NCI-H748 (cell line): ENCODE measurements around the gene PSMG1.
A peak's percentile ranks its signal among the peaks of the same experiment; 100 is the strongest.

Experiments used
- DNase-seq: peaks from one replicate; lab custom pipeline; 2025; ENCODE audit not compliant: unreplicated experiment; lab: John Stamatoyannopoulos, UW

PSMG1 gene

DNA sequence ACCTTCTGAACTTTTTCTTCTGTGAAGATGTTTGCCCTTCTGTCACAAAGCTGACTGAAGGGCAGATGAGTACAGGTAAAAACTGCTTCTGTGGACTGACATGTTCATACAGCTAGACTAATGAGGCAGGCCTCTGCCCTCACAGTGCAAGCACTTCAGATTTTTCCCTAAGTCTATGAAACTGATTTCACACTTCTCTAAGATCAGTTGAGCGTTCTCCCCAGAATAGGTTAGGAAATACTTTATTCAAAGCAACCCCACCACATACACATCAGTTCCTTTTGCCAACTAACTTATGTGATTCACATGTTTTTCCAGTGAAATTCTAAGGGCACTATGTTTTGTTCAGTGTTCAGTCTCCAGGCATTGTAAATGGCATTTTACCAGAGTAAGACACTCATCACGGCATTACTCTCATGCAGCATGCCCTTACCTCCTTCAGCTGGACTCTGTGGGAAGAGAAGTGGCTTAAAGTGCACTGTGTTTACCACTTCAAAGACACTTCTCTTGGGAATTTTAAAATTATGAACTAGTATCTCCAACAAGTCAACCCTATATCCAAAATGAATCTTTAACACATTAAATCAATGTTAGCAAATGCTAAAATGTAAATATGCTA is 5.4 kb upstream of the PSMG1 start:
- no peak for DNase-seq

DNA sequence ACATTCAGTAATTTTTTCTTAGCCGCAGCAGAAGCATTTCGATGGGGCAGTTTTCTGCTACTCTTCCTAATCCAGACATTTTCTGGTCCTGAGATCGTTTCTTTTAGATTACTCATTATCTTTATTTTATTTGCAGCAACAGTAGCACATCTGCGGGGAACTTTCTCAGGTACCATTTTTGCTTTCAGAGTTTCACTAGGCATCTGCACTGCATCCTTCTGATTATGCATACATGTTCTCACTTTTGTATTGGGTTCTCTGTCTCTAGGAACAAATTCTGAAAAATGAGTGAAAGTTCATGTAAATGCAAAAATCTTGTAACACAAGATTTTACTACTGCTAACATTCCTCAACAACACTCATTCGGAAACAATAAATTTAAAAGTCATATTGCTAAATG is 3.9 kb upstream of the PSMG1 start:
- no peak for DNase-seq

DNA sequence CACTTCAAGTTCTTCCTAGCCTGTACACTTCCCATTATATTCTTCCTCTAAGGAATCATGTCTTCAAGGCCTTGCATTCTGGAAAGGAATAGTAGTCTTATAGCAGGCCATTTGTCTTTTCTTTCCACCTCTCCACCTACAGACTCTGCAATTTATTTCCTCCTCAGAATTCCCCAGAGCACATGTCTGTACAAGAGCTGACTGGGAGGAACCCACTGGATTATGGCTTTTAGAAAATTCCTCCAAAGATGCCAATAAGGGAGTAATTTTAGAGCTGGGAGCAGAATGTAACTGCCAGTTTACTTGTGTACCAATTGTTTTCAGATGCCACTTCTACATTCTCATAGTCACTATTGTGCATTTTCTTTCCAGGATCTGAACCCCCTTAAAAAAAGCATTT is 3.4 kb upstream of the PSMG1 start:
- DNase-seq = no peak

DNA sequence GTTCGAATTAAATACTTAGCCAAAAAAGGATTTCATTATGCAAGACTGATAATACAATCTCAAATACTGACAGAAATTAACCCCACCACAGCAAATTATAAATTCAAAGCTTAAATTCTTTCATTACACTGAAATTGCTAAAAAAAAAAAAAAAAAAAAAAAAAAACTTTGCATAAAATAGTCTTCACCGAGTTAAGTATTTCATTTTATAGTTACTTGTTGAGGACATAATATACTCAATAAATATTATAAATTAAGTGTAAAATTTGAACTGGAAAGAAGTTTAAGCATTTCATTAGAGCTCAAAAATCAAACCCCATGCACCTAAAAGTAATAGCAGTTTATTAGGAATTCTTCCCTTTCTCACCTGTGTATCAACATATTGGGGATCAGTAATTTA is 1.9 kb upstream of the PSMG1 start:
- no peak for DNase-seq

DNA sequence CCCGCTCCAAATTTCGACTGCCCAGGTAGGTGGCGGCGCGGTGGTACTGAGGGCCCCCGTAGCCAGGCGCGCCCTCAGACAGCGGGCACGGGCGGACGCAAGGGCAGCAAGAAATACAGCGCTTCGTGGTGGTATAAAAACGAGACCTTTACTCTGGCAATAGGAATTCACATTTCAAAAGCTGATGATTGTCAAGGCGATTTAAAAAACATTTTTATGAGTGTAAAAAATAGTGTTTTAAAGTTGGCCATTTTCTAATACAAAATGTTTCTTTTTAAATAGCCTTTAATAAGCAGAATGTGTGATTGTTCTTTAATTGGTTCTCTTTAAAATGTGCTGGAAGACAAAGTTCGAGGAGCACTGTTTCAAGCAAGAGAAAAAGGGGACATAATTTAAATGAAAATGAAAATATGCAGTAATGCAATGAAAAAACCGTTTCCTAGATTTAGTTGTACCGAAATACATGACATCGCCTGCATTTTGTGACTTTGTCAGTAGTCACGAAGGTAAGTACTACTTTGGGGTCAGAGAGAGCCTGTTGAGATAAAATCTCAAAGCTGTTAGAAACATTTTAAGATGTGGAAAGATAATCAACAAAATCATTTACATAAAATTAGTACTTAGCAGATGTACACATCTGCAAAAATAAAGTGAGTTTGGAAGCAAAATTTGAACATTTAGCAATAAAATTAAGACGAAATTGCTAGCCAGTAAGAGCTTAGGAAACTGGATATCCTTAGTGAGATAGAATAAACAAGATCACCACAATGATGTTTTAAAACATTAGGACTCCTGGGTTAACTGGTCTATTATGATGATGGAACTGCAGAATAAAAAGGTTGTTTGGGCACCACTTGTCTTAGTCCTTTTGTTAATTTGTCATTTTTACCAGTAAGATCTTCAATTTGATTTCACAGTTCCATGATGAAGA is 1.1 kb upstream of the PSMG1 start:
- DNase-seq = peak; percentile 35

DNA sequence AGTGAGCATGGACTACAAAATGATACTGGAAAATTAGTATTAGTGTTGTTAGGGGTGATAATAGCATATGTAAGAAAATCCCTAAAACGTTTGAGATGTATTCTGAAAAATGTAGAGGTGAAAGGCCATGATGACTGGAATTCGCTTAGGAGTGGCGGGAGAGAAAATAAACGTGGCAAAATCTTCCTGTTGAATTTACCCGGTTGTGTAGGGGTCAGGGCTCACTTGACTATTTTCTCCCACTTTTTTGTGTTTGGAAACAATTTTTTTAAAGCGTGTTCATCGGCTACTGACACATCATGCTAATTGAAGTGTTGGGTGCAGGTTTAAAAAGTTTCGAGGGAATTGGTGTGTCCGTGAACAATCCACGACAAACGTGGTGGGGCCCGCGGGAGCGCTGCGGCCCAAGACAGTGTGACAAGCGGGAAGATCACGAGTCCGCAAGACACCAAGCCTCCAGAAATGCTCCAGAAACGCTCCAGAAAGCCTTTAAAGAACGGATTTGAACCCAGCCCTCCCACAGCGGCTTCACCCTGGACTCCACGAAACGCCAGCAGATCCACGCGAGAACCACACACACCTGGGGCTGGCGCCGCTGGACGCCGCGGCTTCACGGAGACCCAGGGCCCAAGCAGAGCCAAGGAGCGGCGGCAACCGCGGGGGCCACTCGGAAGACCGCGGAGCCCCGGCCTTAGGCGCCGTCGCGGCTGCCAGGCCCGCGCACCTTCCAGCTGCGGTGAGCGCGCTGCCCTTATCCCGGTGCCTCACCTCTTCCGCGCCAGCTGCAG is 573 bp downstream of the PSMG1 start:
- peak; percentile 21 for DNase-seq

DNA sequence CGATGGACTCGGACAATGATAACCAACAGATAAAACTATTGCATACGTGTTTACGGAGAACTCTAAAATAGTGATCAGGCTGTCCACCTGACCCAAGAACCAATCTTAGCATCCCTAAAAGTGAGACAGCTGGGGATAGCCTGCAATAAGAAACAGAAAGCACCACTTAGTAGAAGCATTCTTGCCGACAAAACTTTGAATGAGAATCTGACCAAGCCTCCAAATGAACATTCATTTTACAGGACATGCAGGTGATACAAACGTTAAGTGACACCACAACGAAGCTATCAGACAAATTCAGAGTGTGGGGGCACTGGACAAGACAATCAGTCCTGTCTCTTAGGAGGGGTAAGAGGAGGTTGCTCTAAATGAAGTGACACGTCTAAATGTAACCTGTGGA is 1.2 kb downstream of the PSMG1 start:
- DNase-seq = peak; percentile 21

DNA sequence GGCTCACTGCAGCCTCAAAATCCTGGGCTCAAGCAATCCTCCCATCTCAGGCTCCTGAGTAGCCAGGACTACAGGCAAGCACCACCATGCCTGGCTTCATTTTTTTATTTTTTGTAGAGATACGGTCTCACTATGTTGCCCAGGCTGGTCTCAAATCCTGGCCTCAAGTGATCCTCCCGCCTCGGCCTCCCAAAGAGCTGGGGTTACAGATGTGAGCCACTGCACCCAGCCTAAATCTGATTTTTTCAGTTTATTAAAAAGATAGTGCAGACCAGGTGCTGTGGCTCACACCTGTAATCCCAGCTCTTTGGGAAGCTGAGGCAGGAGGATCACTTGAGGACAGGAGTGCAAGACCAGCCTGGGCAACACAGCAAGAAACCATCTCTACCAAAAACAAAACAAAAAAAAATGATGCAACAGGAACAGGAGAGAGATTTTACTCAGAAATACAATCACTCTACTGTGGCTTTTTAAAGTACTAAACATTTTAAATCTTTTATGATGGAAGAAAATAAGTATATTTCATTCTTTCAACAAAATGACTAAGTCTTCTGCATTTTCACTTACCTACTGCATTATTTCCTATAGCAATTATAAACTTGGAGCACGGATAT is 1.9 kb downstream of the PSMG1 start:
- no peak for DNase-seq

DNA sequence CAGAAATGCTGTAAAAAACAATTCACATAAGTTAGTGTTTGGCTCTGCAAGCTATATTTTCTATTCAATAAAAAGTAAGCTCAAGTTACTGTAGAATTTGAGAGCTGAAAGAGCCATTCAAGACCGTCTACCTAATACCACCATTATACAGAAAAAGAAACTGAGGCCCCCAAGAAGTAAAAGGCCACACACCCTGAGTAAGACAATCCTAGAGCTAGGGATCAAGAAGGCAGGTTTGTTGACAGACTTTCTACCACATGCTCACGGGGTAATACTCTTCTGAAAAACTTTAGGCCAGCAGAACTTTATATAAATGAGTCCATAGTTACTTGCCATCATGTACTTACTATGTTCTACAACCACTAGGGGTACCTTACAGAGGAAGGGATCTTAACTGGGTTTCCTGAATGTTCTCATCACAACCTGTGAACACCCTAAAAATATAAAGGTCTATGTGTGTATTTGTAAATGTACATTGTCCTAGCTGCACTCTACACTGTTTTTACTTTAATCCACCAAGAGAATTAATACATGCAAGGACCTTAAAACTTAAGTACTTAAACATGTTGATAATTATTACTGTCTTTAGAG is 2.7 kb downstream of the PSMG1 start:
- no peak for DNase-seq

DNA sequence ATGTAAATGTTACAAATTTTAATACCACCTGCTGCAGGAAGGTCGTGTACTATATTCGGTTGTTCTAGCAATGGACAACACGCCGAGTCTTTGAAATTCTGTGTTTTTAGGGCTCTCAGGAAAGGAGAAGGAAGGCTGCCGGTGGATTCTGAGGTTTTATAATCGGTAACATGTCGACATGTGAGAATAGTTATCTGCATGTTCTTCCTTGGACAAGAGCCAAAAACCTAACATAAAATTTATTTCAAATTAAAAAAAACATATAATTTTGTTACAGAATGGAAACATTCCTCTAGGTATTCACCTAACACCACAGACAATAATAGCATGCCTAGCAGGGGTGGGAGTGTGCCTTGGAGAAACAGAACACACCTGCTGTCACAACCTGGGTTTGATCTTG is 4.8 kb downstream of the PSMG1 start:
- no peak for DNase-seq

DNA sequence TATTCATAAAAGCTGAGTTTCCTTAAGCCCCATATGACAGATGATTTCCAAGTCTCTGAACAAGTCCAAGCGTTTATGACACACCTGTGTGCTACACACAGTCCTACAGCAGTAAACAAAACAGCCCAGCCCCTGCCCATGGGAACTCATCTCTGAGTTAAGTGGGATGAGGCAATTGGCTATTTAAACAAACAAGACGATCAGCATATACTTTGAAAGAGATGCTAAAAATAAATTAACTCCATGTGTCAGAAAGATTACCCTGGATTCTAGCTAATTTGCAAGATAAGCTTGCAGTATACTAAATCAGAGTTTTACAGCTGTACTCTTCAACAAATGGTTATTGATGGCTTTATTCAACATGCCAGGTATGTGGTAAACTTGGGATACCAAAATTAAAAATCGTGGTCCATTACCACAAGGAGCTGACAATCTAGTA is 7.0 kb downstream of the PSMG1 start:
- peak; percentile 55 for DNase-seq

DNA sequence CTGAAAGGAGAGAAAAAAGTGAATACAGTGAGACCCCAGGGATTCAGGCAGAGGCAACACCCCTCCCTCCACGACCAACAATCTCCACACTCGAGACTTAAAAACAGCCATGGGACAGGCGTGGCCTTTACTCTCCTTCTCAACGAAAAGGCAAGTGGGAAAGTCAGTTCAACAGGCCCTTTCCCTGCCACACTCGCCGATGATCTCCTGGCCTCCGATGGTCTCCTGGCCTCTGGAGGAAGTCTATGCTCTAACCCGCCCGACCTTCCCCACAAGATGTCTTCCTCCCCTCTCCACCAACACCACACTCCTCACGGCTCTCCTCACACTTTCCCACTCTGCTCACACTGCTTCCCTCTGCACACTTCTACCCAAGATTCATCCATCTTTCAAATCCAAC is 7.6 kb downstream of the PSMG1 start:
- no peak for DNase-seq

DNA sequence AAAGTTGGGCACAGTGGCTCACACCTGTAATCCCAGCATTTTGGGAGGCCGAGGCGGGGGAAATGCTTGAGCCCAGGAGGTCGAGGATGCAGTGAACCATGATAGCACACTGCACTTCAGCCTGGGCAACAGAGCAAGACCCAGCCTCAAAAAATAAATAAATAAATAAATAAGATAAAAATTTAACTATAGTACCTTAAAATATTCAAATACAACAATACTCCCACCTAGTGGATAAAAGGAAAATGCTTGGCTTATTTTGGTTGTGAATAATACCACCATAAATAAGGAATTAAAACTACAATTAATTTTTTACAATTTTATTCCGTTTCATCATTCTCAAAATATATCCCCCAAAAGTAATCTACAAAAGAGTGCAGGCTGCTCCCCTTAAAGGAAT is 8.1 kb downstream of the PSMG1 start:
- no peak for DNase-seq

DNA sequence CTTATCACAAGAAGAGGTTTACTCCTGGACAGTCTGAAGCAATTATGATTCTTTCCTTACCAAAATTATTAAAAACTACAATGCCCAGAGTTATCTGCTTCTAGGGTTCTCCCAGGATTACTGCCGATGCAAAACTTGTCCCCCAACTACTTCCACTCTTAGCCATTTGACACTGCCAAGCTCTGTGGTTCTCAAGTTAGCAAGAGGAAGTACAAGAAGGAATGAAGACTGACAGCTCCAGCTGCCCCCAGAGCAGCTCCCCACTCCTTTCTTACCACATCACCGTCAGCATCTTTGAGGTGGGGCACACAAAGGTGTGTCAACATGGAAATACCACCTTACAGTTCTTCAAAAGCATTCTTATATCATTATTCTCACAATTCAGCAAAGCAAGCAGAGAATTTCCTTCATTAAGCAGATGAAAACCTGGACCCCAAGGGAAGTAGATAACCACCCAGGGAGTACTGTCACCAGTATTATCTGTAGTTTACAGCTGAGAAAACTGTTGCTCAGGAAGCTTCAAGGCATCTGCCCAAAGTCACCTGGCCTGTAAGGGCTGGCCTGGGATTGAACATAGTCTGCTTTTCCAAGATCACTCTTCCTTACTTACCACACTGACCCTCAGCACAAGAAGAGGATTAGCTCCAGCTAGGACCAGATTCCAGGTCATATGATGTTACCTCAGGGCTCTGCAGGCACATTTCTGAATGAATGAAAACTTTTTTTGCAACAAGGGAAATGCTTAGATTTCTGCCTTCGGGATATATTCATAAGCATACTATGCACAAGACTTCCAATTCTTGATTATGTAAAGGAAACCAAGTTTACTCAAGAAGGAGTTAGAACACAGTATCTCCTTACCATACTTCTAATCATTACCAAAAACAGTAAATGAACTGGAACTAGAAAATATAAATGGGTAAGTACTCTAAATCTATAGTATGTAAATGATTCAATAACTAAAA is 9.3 kb downstream of the PSMG1 start:
- no peak for DNase-seq

DNA sequence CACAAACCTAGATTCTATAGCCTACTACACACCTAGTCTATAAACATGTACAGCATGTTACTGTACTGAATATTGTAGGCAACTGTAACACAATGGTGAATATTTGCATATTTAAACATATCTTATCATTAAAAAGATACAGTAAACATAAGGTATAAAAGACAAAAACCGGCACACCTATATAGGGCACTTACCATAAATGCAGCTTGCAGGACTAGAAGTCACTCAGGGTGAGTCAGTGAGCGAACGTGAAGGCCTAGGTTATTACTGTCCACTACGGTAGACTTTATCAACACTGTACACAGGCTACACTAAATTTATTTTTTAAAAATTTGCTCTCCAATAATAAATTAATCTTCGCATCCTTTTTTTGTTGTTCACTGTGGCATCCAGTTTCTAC is 13.3 kb downstream of the PSMG1 start:
- no peak for DNase-seq

DNA sequence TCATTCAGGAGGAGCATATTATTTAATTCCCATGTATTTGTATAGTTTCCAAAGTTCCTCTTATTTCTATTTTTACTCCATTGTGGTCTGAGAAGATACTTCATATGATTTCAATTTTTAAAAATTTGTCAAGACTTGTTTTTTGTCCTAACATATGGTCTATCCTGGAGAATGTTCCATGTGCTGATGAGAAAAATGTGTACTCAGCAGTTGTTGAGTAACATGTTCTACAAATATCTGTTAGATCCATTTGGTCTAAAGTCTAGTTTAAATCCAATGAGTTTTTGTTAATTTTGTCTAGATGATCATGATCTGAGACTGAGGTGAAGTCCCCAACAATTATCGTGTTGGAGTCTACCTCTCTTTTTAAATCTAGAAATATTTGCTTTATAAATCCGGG is 14.5 kb downstream of the PSMG1 start:
- DNase-seq = no peak

DNA sequence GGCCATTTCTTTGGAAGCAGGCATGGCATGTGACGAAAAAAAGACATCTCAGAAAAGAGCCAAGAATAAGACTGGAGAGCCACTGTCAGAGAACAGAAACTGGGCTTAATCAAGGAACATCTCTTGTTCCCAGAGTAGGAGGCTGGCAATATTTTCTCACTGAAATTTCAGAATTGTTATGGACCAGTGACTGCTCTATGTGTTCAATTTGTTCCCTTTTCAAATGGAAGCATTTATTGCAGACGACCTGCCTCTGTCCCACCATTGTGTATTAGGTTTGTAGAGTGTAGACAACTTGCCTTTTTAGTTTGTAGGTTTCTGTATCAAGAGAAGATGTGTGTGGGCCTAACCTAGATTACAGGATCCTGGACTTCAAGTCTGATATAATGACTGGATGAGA is 18.7 kb downstream of the PSMG1 start:
- DNase-seq = no peak

DNA sequence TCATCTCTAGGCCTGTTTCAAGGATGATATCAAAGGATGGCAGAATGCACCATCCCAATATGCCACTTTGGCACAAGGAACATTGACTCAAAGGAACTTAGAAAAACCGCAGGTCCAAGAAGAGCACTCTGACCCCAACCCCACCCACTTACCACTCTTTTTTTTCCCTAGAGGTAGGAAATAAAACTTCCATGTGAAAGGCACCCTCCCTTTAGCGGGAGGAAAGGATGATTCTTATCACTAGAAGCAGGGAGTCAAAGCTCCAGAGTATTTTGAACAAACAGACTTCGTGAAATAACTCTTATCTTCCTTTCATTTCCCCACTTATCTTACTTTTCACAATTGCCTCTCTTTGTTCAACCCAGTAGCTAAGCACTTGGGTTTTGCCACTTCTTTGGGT is 22.2 kb downstream of the PSMG1 start:
- DNase-seq = no peak

DNA sequence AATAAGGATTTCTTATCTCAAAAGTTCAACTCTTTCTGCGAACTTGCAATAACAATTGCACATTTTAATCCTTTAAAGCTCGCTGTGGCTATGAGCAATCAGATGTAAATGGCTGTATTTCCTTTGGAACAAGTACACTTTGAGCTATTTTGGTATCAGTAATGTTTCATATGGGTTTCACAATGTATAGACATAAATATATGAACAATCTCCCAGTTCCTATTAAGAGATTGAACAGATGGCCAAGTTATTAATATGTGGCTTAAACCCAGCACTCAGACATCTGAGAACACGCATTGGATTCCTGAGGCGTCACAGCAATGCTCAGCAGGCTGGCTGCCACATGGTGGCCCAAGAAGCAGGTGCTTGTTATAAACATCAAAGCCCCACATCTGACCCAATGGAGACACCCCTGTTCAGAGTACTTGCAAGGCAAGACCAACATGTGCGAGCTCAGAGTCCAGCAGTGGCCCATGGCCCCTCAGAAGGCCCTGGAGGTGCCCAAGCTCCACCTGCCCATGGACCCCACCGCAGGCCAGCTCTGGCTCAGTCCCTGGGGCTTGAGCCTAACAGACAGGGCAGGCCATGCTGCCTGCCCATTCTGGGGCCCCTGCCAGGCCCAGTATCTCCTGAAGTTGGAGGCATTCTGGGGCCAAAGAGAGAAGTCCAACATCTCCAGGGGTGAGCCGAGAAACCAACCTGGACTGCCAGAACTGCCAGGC is 23.7 kb downstream of the PSMG1 start:
- DNase-seq = no peak
